Upper lobe of left lung (tissue), 4 donors: ENCODE data around the gene CPLX1.

Source experiments
- EP300 ChIP-seq, 4 donors: sonication (generic); formaldehyde crosslinking; IDR thresholded peaks; one replicate each; pipeline ENCODE4 v1.5.1; 2017; ENCODE audit warnings: antibody characterized with exemption in 4 of 4, control low read depth in 2 of 4
- POLR2A ChIP-seq, 4 donors: fragments of 450-650 bp; IDR thresholded peaks; one replicate each; pipeline ENCODE4 v1.5.1; 2016 to 2017; ENCODE audit warnings: antibody characterized with exemption in 4 of 4, mild to moderate bottlenecking in 2 of 4
- POLR2AphosphoS5 ChIP-seq, 2 donors: sonication (generic); formaldehyde crosslinking; IDR thresholded peaks; one replicate each; pipeline ENCODE4 v1.5.1; 2017; ENCODE audit warnings: antibody characterized with exemption in 2 of 2
- TF ChIP-seq, protein P1 (sequence below), 6 experiments: fragments of 450-650 bp in 4 of 6; fragments of 200-600 bp in 2 of 6; sonication (generic) in 2 of 6; IDR thresholded peaks; one replicate each; pipeline ENCODE4 v1.5.1; 2016 to 2019; ENCODE audit warnings: antibody characterized with exemption in 6 of 6

DNA sequence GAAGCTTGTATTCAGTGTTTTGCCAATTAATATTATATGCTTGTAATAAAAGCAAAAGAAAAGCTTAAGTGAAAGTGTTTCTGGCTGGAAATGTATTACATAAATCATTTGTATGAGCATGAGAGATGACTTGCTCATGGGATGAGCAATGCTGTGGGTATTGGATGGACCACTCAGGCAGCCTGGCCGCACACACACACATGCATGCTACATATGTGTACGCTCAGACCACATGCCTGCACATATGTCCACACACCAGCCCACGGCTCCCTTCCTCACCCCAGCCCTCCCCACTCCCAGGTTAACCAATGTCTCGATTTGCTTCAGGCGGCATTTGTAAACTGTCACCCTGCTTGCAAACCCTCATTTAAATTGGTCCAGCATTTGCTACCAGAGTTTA lies 55.9 kb downstream of the CPLX1 start:
- no peak for TF ChIP-seq POLR2A (IDR thresholded peaks at IDR 0.05)
- TF ChIP-seq, protein P1, sequence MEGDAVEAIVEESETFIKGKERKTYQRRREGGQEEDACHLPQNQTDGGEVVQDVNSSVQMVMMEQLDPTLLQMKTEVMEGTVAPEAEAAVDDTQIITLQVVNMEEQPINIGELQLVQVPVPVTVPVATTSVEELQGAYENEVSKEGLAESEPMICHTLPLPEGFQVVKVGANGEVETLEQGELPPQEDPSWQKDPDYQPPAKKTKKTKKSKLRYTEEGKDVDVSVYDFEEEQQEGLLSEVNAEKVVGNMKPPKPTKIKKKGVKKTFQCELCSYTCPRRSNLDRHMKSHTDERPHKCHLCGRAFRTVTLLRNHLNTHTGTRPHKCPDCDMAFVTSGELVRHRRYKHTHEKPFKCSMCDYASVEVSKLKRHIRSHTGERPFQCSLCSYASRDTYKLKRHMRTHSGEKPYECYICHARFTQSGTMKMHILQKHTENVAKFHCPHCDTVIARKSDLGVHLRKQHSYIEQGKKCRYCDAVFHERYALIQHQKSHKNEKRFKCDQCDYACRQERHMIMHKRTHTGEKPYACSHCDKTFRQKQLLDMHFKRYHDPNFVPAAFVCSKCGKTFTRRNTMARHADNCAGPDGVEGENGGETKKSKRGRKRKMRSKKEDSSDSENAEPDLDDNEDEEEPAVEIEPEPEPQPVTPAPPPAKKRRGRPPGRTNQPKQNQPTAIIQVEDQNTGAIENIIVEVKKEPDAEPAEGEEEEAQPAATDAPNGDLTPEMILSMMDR (IDR thresholded peaks at IDR 0.05): no peak
- TF ChIP-seq POLR2AphosphoS5 (IDR thresholded peaks at IDR 0.05): no peak
- TF ChIP-seq EP300 (IDR thresholded peaks at IDR 0.05): no peak
